IMR-90 (cell line): Measurements from ENCODE around the gene CCDC137. TPM values are rescaled to one million over a fixed set of nuclear protein-coding genes. Genes with fewer than 3 reads are reported as not detected.

Source experiments
- ATAC-seq: fragments of 200-7000 bp; cut with Tn5 transposase; 2 replicates; pipeline ENCODE4 v1.9.1; 2020; ENCODE audit warnings: low read depth, mild to moderate bottlenecking, moderate library complexity
- BruUV-seq: library from RNA; stranded (reverse); fragments of 400-500 nt; replicated peaks from 2 replicates; lab custom pipeline; 2021; lab: Mats Ljungman, UMichigan
- CTCF ChIA-PET: fragments of 300-600 bp; formaldehyde crosslinking; extraction: SDS; loops from one replicate; lab custom pipeline; 2021; ENCODE audit warnings: antibody characterized with exemption; lab: Yijun Ruan, JAX
- POLR2A ChIA-PET: fragments of 300-600 bp; sonication (Branson Sonifier 250); formaldehyde crosslinking; loops from one replicate; lab custom pipeline; 2022; ENCODE audit warnings: antibody characterized with exemption; ENCODE audit not compliant: unreplicated experiment; lab: Charles Lee
- DNase-seq: peaks from one replicate; pipeline ENCODE4 v3.0.0; 2013
- H2AFZ ChIP-seq: replicated peaks from 2 replicates; pipeline ENCODE3; 2013; ENCODE audit warnings: low read length, mild to moderate bottlenecking; ENCODE audit not compliant: poor library complexity
- H2AK5ac ChIP-seq: 2 replicates; pipeline ENCODE4 v1.6.1; 2013; ENCODE audit warnings: low read depth, low read length, inconsistent platforms
- H2AK9ac ChIP-seq: replicated peaks from 2 replicates; pipeline ENCODE3; 2013; ENCODE audit warnings: mild to moderate bottlenecking, low read depth, low read length, moderate library complexity; ENCODE audit not compliant: poor library complexity
- H2BK120ac ChIP-seq: 2 replicates; pipeline ENCODE4 v1.6.1; 2013; ENCODE audit warnings: low read depth, low read length, inconsistent platforms
- H2BK15ac ChIP-seq: 3 replicates; pipeline ENCODE4 v1.6.1; 2013; ENCODE audit warnings: low read depth, low read length, inconsistent platforms
- H2BK20ac ChIP-seq: 2 replicates; pipeline ENCODE4 v1.6.1; 2013; ENCODE audit warnings: low read depth, mild to moderate bottlenecking, inconsistent platforms, low read length, moderate library complexity
- H2BK5ac ChIP-seq: 2 replicates; pipeline ENCODE4 v1.6.1; 2013; ENCODE audit warnings: mild to moderate bottlenecking, low read depth, low read length, inconsistent platforms; ENCODE audit not compliant: poor library complexity, severe bottlenecking
- H3K14ac ChIP-seq: replicated peaks from 2 replicates; pipeline ENCODE4 v1.6.1; 2013; ENCODE audit warnings: low read depth, low read length, inconsistent platforms
- H3K18ac ChIP-seq: 2 replicates; pipeline ENCODE4 v1.6.1; 2013; ENCODE audit warnings: low read depth, low read length, control low read depth
- H3K23ac ChIP-seq: 2 replicates; pipeline ENCODE4 v1.6.1; 2013; ENCODE audit warnings: low read depth, low read length, inconsistent platforms
- H3K27ac ChIP-seq: 2 replicates; pipeline ENCODE4 v1.5.1; 2013; ENCODE audit warnings: mild to moderate bottlenecking, control low read depth, low read length; ENCODE audit not compliant: insufficient read depth
- H3K27me3 ChIP-seq: 2 replicates; pipeline ENCODE4 v1.6.1; 2013; ENCODE audit warnings: low read length; ENCODE audit not compliant: control insufficient read depth, insufficient read depth
- H3K36me3 ChIP-seq: 2 replicates; pipeline ENCODE4 v1.6.1; 2013; ENCODE audit warnings: low read length, mixed read lengths; ENCODE audit not compliant: control insufficient read depth, insufficient read depth
- H3K4ac ChIP-seq: 2 replicates; pipeline ENCODE4 v1.6.1; 2013; ENCODE audit warnings: low read depth, low read length, inconsistent platforms
- H3K4me1 ChIP-seq: 2 replicates; pipeline ENCODE4 v1.6.1; 2013; ENCODE audit warnings: low read length, mixed read lengths; ENCODE audit not compliant: control insufficient read depth, insufficient read depth
- H3K4me2 ChIP-seq: 2 replicates; pipeline ENCODE4 v1.6.1; 2013; ENCODE audit warnings: low read depth, mild to moderate bottlenecking, control low read depth, low read length, moderate library complexity
- H3K4me3 ChIP-seq: 2 replicates; pipeline ENCODE4 v1.5.1; 2013; ENCODE audit warnings: low read depth, mild to moderate bottlenecking, control low read depth, low read length, moderate library complexity; ENCODE audit not compliant: insufficient read depth
- H3K56ac ChIP-seq: 2 replicates; pipeline ENCODE4 v1.6.1; 2013; ENCODE audit warnings: low read length, inconsistent platforms; ENCODE audit not compliant: insufficient read depth; ENCODE audit errors: extremely low read depth
- H3K79me1 ChIP-seq, 2 experiments: 2 replicates each; pipeline ENCODE4 v1.6.1; 2013; ENCODE audit warnings: low read length in 2 of 2, inconsistent platforms in 1 of 2, low read depth in 1 of 2
- H3K9ac ChIP-seq: 2 replicates; pipeline ENCODE4 v1.6.1; 2013; ENCODE audit warnings: low read depth, low read length, control low read depth
- H3K9me1 ChIP-seq: 2 replicates; pipeline ENCODE4 v1.6.1; 2013; ENCODE audit warnings: low read length, inconsistent platforms; ENCODE audit not compliant: insufficient read depth
- H3K9me3 ChIP-seq: 2 replicates; pipeline ENCODE4 v1.6.1; 2013; ENCODE audit warnings: low read length; ENCODE audit not compliant: control insufficient read depth, insufficient read depth
- H4K20me1 ChIP-seq: 2 replicates; pipeline ENCODE4 v1.6.1; 2013; ENCODE audit warnings: low read length, inconsistent platforms; ENCODE audit not compliant: insufficient read depth
- H4K5ac ChIP-seq: 2 replicates; pipeline ENCODE4 v1.6.1; 2013; ENCODE audit warnings: mild to moderate bottlenecking, low read depth, low read length, control low read depth
- H4K8ac ChIP-seq, 2 experiments: 2 replicates each; pipeline ENCODE4 v1.6.1; 2013; ENCODE audit warnings: low read depth in 2 of 2, low read length in 2 of 2, control low read depth in 1 of 2, inconsistent platforms in 1 of 2
- H4K91ac ChIP-seq: 2 replicates; pipeline ENCODE4 v1.6.1; 2013; ENCODE audit warnings: low read depth, low read length, inconsistent platforms; ENCODE audit not compliant: insufficient read depth
- BHLHE40 ChIP-seq: fragments of 150-350 bp; IDR thresholded peaks from 2 replicates; pipeline ENCODE4 v1.6.1; 2016; ENCODE audit warnings: mild to moderate bottlenecking, low read depth, low read length
- MAZ ChIP-seq: IDR thresholded peaks from 2 replicates; pipeline ENCODE4 v1.6.1; 2012; ENCODE audit warnings: low read depth, mild to moderate bottlenecking, low read length, improper control_type of control experiment, moderate library complexity, borderline replicate concordance
- SMC3 ChIP-seq: fragments of 150-350 bp; IDR thresholded peaks from 2 replicates; pipeline ENCODE4 v1.6.1; 2016; ENCODE audit warnings: low read depth, mild to moderate bottlenecking, antibody characterized with exemption, low read length, moderate library complexity
- WGBS, 2 experiments: methylation state at CpG; one replicate each; pipeline versions ENCODE4 v1.1.5 to v1.1.7; 2013; ENCODE audit warnings: missing lambda C conversion rate in 2 of 2; ENCODE audit not compliant: insufficient read length in 1 of 2; ENCODE audit errors: extremely low coverage in 2 of 2; 5-methylcytosine and 5-hydroxymethylcytosine counted together
- dilution Hi-C: fragments of 300-500 bp; cut with HindIII; formaldehyde crosslinking; loops from one replicate; pipeline ENCODE4 v1.14.3; 2018; ENCODE audit warnings: low sequenced_read_pairs; ENCODE audit not compliant: unreplicated experiment
- in situ Hi-C: fragments of 300-500 bp; cut with MboI; formaldehyde crosslinking; loops from 3 replicates; pipeline ENCODE4 v1.14.3; 2019; ENCODE audit warnings: low sequenced_read_pairs, inconsistent platforms, mixed read lengths
- intact Hi-C: fragments of 100-400 bp; cut with micrococcal nuclease; formaldehyde crosslinking; loops from 2 replicates; pipeline ENCODE4 v1.10.0; 2022
- polyA plus RNA-seq, 3 experiments: library from polyadenylated mRNA; depleted of rRNA; stranded (reverse); fragments of >200 nt; gene quantifications; 2 replicates each; pipeline ENCODE4 v1.2.3, GENCODE V29; 2012; ENCODE audit warnings: low replicate concordance in 1 of 3
- total RNA-seq: library from RNA; depleted of rRNA; stranded (reverse); fragments of >200 nt; gene quantifications from 2 replicates; pipeline ENCODE4 v1.2.3, GENCODE V29; 2012

The CCDC137 gene
- total and polyA plus RNA-seq, 2 of the 4 experiments (the other 2 are of a cell fraction), result 7.5 to 18.4 TPM

DNA sequence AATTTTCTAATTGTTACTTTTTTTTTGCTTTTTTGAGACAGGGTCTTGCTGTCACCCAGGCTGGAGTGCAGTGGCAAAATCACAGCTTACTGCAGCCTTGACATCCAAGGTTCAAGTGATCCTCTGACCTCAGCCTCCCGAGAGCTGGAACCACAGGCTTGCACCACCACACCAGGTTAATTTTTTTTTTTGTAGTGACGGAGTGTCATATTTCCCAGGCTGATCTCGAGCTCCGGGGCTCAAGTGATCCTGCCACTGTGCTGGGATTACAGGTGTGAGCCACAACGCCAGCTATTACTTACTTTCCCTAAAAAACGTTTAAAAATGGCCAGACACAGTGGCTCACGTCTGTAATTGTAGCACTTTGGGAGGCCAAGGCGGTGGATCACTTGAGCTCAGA lies 36.3 kb upstream of the CCDC137 start:
- Histone ChIP-seq H2BK15ac (no peak overlapping the region), H4K20me1 (peaks cover 51% of the 10 kb centered on the region), H3K4me2 (no peak overlapping the region), H3K14ac (no peak overlapping the region), H3K9me1 (peaks cover 11% of the 10 kb centered on the region), H2BK120ac (no peak overlapping the region), H3K18ac (no peak overlapping the region), H3K4me1 (peaks cover under 1% of the 10 kb centered on the region), H3K9ac (no peak overlapping the region), H3K4ac (no peak overlapping the region), H3K79me1 (peaks cover 16 to 36% of the 10 kb centered on the region in 2 experiments), H3K9me3 (no peaks in the 10 kb centered on the region), H3K27me3 (no peaks in the 10 kb centered on the region), H3K23ac (no peak overlapping the region), H3K56ac (no peak overlapping the region), H3K36me3 (peaks cover 29% of the 10 kb centered on the region), H2AK5ac (no peak overlapping the region), H2AFZ (no peak overlapping the region), H4K5ac (no peak overlapping the region), H3K27ac (no peak overlapping the region), H2BK20ac (no peak overlapping the region), H4K91ac (no peak overlapping the region), H3K4me3 (no peak overlapping the region), H2AK9ac (no peak overlapping the region), H2BK5ac (no peak overlapping the region), H4K8ac (no peak overlapping the region)
- intact Hi-C loops (no loop called here), dilution Hi-C loops (no loop called here), in situ Hi-C loops (no loop called here)
- DNase-seq (no peak), ATAC-seq (no peak)
- ChIA-PET CTCF (interaction anchor here (0.6 kb wide), 1 partner anchor 16 kb away, joined by 7 read pairs; no protein-coding TSS in a partner anchor), POLR2A (no interaction called here)
- TF ChIP-seq MAZ (no peak), BHLHE40 (no peak), SMC3 (no peak)
- no TSS peak for BruUV-seq
- 96% methylated on average over 3 of the region's 8 CpGs; no CpG with 5 or more reads in 1 of the 2 experiments for WGBS, 2 experiments
